HG03460 (cell line): Measurements from ENCODE around the gene DNAH8.

ENCODE experiments used
- ATAC-seq: cut with Tn5 transposase; IDR thresholded peaks from one replicate; pipeline ENCODE4 v1.9.1; 2021; ENCODE audit not compliant: unreplicated experiment

DNAH8 gene

GRCh38 chr6:39047434-39048327, 332.6 kb downstream of the DNAH8 start:
- no peak for ATAC-seq

- ATAC-seq = no peak
Observed at GRCh38 chr6:39048481-39049399, 333.6 kb downstream of the DNAH8 start, which contains the start of gene GLP1R. TSS of gene GLP1R (plus strand) at chr6:39048781. CDS start at chr6:39048841, 60 bp downstream.

- no peak for ATAC-seq
Observed at GRCh38 chr6:39049575-39050283, 334.6 kb downstream of the DNAH8 start.

- no peak for ATAC-seq
Observed at GRCh38 chr6:39050453-39051112, 335.5 kb downstream of the DNAH8 start.

- ATAC-seq = no peak
Observed at GRCh38 chr6:39051399-39052122, 336.4 kb downstream of the DNAH8 start.

- ATAC-seq = no peak
Observed at GRCh38 chr6:39053016-39053624, 338.0 kb downstream of the DNAH8 start.

GRCh38 chr6:39053854-39054576, 338.9 kb downstream of the DNAH8 start:
- no peak for ATAC-seq

- ATAC-seq = no peak
Observed at GRCh38 chr6:39054577-39055142, 339.5 kb downstream of the DNAH8 start.

GRCh38 chr6:39055661-39056060, 340.6 kb downstream of the DNAH8 start:
- ATAC-seq = no peak

GRCh38 chr6:39056191-39056590, 341.1 kb downstream of the DNAH8 start:
- no peak for ATAC-seq

- ATAC-seq = no peak
Observed at GRCh38 chr6:39056681-39057080, 341.6 kb downstream of the DNAH8 start.

- no peak for ATAC-seq
Observed at GRCh38 chr6:39057251-39058155, 342.4 kb downstream of the DNAH8 start.

GRCh38 chr6:39058471-39059147, 343.5 kb downstream of the DNAH8 start:
- no peak for ATAC-seq

GRCh38 chr6:39059496-39060310, 344.6 kb downstream of the DNAH8 start:
- ATAC-seq = no peak

- ATAC-seq = no peak
Observed at GRCh38 chr6:39060467-39061160, 345.5 kb downstream of the DNAH8 start.
